HG02763 (cell line): ENCODE data around the gene FOCAD.

Source experiments
- ATAC-seq: cut with Tn5 transposase; IDR thresholded peaks from one replicate; pipeline ENCODE4 v1.9.1; 2021; ENCODE audit warnings: mild to moderate bottlenecking, moderate library complexity; ENCODE audit not compliant: unreplicated experiment

The FOCAD gene

GRCh38 chr9:20729523-20729922, 45.5 kb downstream of the FOCAD start:
- ATAC-seq, result no peak

GRCh38 chr9:20732118-20732517, 48.1 kb downstream of the FOCAD start:
- no peak for ATAC-seq

- no peak for ATAC-seq
These were observed 50.2 kb downstream of the FOCAD start for GRCh38 chr9:20734275-20734674.

- ATAC-seq, result no peak
These were observed 56.2 kb downstream of the FOCAD start for GRCh38 chr9:20740304-20740703.

- no peak for ATAC-seq
These were observed 57.0 kb downstream of the FOCAD start for GRCh38 chr9:20740929-20741582.

GRCh38 chr9:20742833-20743232, 58.8 kb downstream of the FOCAD start:
- no peak for ATAC-seq

GRCh38 chr9:20744036-20744630, 60.1 kb downstream of the FOCAD start:
- no peak for ATAC-seq

- ATAC-seq, result no peak
These were observed 62.9 kb downstream of the FOCAD start for GRCh38 chr9:20746967-20747366.

GRCh38 chr9:20749496-20750198, 65.6 kb downstream of the FOCAD start:
- ATAC-seq, result no peak

- no peak for ATAC-seq
These were observed 69.7 kb downstream of the FOCAD start for GRCh38 chr9:20753761-20754160.

GRCh38 chr9:20754556-20754955, 70.5 kb downstream of the FOCAD start:
- no peak for ATAC-seq

GRCh38 chr9:20760246-20760891, 76.3 kb downstream of the FOCAD start:
- ATAC-seq, result no peak

- ATAC-seq, result no peak
These were observed 86.9 kb downstream of the FOCAD start for GRCh38 chr9:20770947-20771346.

- ATAC-seq, result no peak
These were observed 87.7 kb downstream of the FOCAD start for GRCh38 chr9:20771729-20772128.

- no peak for ATAC-seq
These were observed 91.6 kb downstream of the FOCAD start for GRCh38 chr9:20775683-20776082.

- no peak for ATAC-seq
These were observed 97.0 kb downstream of the FOCAD start for GRCh38 chr9:20781092-20781491.

- ATAC-seq, result no peak
These were observed 98.2 kb downstream of the FOCAD start for GRCh38 chr9:20782289-20782688.

GRCh38 chr9:20783057-20784038, 99.3 kb downstream of the FOCAD start:
- no peak for ATAC-seq

GRCh38 chr9:20784196-20784595, 100.1 kb downstream of the FOCAD start:
- no peak for ATAC-seq

- no peak for ATAC-seq
These were observed 102.7 kb downstream of the FOCAD start for GRCh38 chr9:20786807-20787206.
